H1 (cell line): ENCODE data around the gene PHOSPHO1. TPM values are rescaled to one million over a fixed set of nuclear protein-coding genes. Genes with fewer than 3 reads are reported as not detected.
"Not testable (repeated sequence)": the region's sequence is repeated elsewhere in the genome, so short reads cannot be mapped to it uniquely, and the experiment has no call there.

ENCODE experiments used
- CTCF ChIA-PET: fragments of 300-600 bp; sonication (Branson Sonifier 250); formaldehyde crosslinking; loops from one replicate; lab custom pipeline; 2021; ENCODE audit not compliant: partially characterized antibody; lab: Charles Lee
- POLR2A ChIA-PET: fragments of 300-600 bp; sonication (Branson Sonifier 250); formaldehyde crosslinking; loops from one replicate; lab custom pipeline; 2021; ENCODE audit warnings: inconsistent platforms; ENCODE audit not compliant: partially characterized antibody; lab: Charles Lee
- DNase-seq, 2 experiments: peaks; one replicate each; pipeline versions ENCODE4 v3.0.0 to v3.0.0-alpha.2; 2010 to 2022; ENCODE audit warnings: low spot score in 2 of 2, low read depth in 1 of 2, mixed read lengths in 1 of 2
- FAIRE-seq: peaks from 2 replicates; lab custom pipeline; 2011; peaks lifted over from hg19 to GRCh38; lab: Jason Lieb, UNC
- H2AFZ ChIP-seq: 2 replicates; pipeline ENCODE4 v1.8.1; 2012; ENCODE audit warnings: low read length, inconsistent platforms
- H2AK5ac ChIP-seq: 2 replicates; pipeline ENCODE4 v1.6.1; 2013; ENCODE audit warnings: low read depth, low read length
- H2BK120ac ChIP-seq: replicated peaks from 2 replicates; pipeline ENCODE3; 2013; ENCODE audit warnings: low read depth, low read length, inconsistent platforms
- H2BK12ac ChIP-seq: 2 replicates; pipeline ENCODE4 v1.6.1; 2013; ENCODE audit warnings: low read depth, low read length
- H2BK15ac ChIP-seq: 2 replicates; pipeline ENCODE4 v1.6.1; 2013; ENCODE audit warnings: low read length
- H2BK20ac ChIP-seq: 2 replicates; pipeline ENCODE4 v1.6.1; 2013; ENCODE audit warnings: low read length
- H2BK5ac ChIP-seq: 2 replicates; pipeline ENCODE4 v1.6.1; 2013; ENCODE audit warnings: low read depth, low read length
- H3K14ac ChIP-seq: 2 replicates; pipeline ENCODE4 v1.6.1; 2013; ENCODE audit warnings: inconsistent platforms; ENCODE audit not compliant: insufficient read length
- H3K18ac ChIP-seq: 2 replicates; pipeline ENCODE4 v1.6.1; 2013; ENCODE audit warnings: low read length; ENCODE audit errors: extremely low read depth
- H3K23ac ChIP-seq: 2 replicates; pipeline ENCODE4 v1.6.1; 2013; ENCODE audit warnings: inconsistent platforms; ENCODE audit not compliant: insufficient read length
- H3K23me2 ChIP-seq: 2 replicates; pipeline ENCODE4 v1.6.1; 2013; ENCODE audit warnings: low read depth, low read length
- H3K27ac ChIP-seq: 2 replicates; pipeline ENCODE4 v1.6.1; 2011; ENCODE audit warnings: low read depth, low read length, inconsistent platforms
- H3K27me3 ChIP-seq, 4 experiments: replicated peaks in 1 of 4; 1 replicate in 1 of 4; 2 replicates in 3 of 4; pipeline versions ENCODE4 v1.6.1 to v1.8.1; 2011 to 2013; ENCODE audit warnings: low read length in 3 of 4, mild to moderate bottlenecking in 3 of 4, inconsistent platforms in 2 of 4, mixed read lengths in 2 of 4, moderate library complexity in 1 of 4; ENCODE audit not compliant: control insufficient read depth in 3 of 4, insufficient read depth in 3 of 4; ENCODE audit errors: extremely low read depth in 1 of 4
- H3K36me3 ChIP-seq, 4 experiments: 2 replicates each; pipeline versions ENCODE4 v1.6.1 to v1.8.1; 2011 to 2013; ENCODE audit warnings: mild to moderate bottlenecking in 4 of 4, low read length in 3 of 4, moderate library complexity in 2 of 4, control low read depth in 1 of 4, inconsistent platforms in 1 of 4; ENCODE audit not compliant: insufficient read depth in 4 of 4, control insufficient read depth in 2 of 4
- H3K4ac ChIP-seq: replicated peaks from 2 replicates; pipeline ENCODE3; 2013; ENCODE audit warnings: low read length, low read depth, mixed read lengths, inconsistent platforms; ENCODE audit not compliant: insufficient read length
- H3K4me1 ChIP-seq, 4 experiments: replicated peaks in 1 of 4; 1 replicate in 1 of 4; 2 replicates in 3 of 4; pipeline versions ENCODE4 v1.6.1 to v1.8.1; 2011 to 2013; ENCODE audit warnings: low read length in 3 of 4, inconsistent platforms in 2 of 4, mixed read lengths in 1 of 4; ENCODE audit not compliant: insufficient read depth in 4 of 4, control insufficient read depth in 3 of 4
- H3K4me2 ChIP-seq, 2 experiments: 2 replicates each; pipeline versions ENCODE4 v1.6.1 to v1.8.1; 2011 to 2013; ENCODE audit warnings: low read depth in 2 of 2, low read length in 2 of 2, control low read depth in 1 of 2, inconsistent platforms in 1 of 2, mild to moderate bottlenecking in 1 of 2; ENCODE audit not compliant: insufficient read depth in 1 of 2
- H3K4me3 ChIP-seq, 4 experiments: fragments of 200-600, 300-600 bp in 1 of 4; sonication (generic), shearing (Covaris generic), sonication (Bioruptor Twin) in 1 of 4; 2 replicates each; pipeline versions ENCODE4 v1.5.1 to v1.8.1; 2011 to 2016; ENCODE audit warnings: low read length in 4 of 4, low read depth in 3 of 4, control low read depth in 2 of 4, inconsistent platforms in 2 of 4, mild to moderate bottlenecking in 2 of 4, mixed read lengths in 1 of 4, moderate library complexity in 1 of 4; ENCODE audit not compliant: insufficient read depth in 2 of 4; ENCODE audit errors: extremely low read depth in 1 of 4
- H3K56ac ChIP-seq: replicated peaks from 2 replicates; pipeline ENCODE3; 2013; ENCODE audit warnings: low read depth, mild to moderate bottlenecking, mixed read lengths, low read length, inconsistent platforms; ENCODE audit not compliant: insufficient read length
- H3K79me1 ChIP-seq: 2 replicates; pipeline ENCODE4 v1.6.1; 2013; ENCODE audit warnings: low read depth, low read length, control low read depth
- H3K79me2 ChIP-seq, 2 experiments: 2 replicates each; pipeline versions ENCODE4 v1.6.1 to v1.8.1; 2012 to 2013; ENCODE audit warnings: low read length in 2 of 2, mild to moderate bottlenecking in 2 of 2, inconsistent platforms in 1 of 2; ENCODE audit not compliant: insufficient read depth in 2 of 2, control insufficient read depth in 1 of 2
- H3K9ac ChIP-seq, 4 experiments: replicated peaks in 1 of 4; 1 replicate in 1 of 4; 2 replicates in 3 of 4; pipeline versions ENCODE4 v1.6.1 to v1.8.1; 2011 to 2013; ENCODE audit warnings: low read depth in 3 of 4, low read length in 3 of 4, control low read depth in 2 of 4, mild to moderate bottlenecking in 2 of 4, moderate library complexity in 2 of 4, inconsistent platforms in 1 of 4; ENCODE audit errors: extremely low read depth in 1 of 4
- H3K9me3 ChIP-seq, 2 experiments: 2 replicates each; pipeline versions ENCODE4 v1.6.1 to v1.8.1; 2012 to 2013; ENCODE audit warnings: mild to moderate bottlenecking in 2 of 2, moderate library complexity in 2 of 2, control low read depth in 1 of 2, inconsistent platforms in 1 of 2, low read depth in 1 of 2, low read length in 1 of 2, mixed read lengths in 1 of 2; ENCODE audit not compliant: insufficient read depth in 2 of 2
- H4K20me1 ChIP-seq, 2 experiments: replicated peaks in 1 of 2; 2 replicates each; pipeline versions ENCODE3 to v1.8.1; 2011 to 2013; ENCODE audit warnings: inconsistent platforms in 2 of 2, low read length in 2 of 2, mild to moderate bottlenecking in 1 of 2; ENCODE audit not compliant: insufficient read depth in 2 of 2, control insufficient read depth in 1 of 2
- H4K5ac ChIP-seq: 2 replicates; pipeline ENCODE4 v1.6.1; 2013; ENCODE audit warnings: low read length, low read depth, mixed read lengths, inconsistent platforms; ENCODE audit not compliant: insufficient read length
- H4K8ac ChIP-seq: 2 replicates; pipeline ENCODE4 v1.8.0; 2013; ENCODE audit warnings: mild to moderate bottlenecking, moderate library complexity, low read length, inconsistent platforms; ENCODE audit not compliant: insufficient read depth; ENCODE audit errors: extremely low read depth
- H4K91ac ChIP-seq: replicated peaks from 2 replicates; pipeline ENCODE3; 2013; ENCODE audit warnings: low read length, mixed read lengths, inconsistent platforms; ENCODE audit not compliant: insufficient read length
- WGBS, 2 experiments: shearing (Covaris generic) in 1 of 2; methylation state at CpG; one replicate each; pipeline versions ENCODE4 v1.1.6 to v1.1.7; 2013 to 2015; ENCODE audit warnings: low lambda C conversion rate in 2 of 2, mixed read lengths in 2 of 2, inconsistent platforms in 1 of 2, low coverage in 1 of 2, missing lambda C conversion rate in 1 of 2; ENCODE audit not compliant: insufficient replicate concordance in 2 of 2, insufficient coverage in 1 of 2, insufficient read length in 1 of 2; ENCODE audit errors: extremely low coverage in 1 of 2, missing lambda C conversion rate in 1 of 2; 5-methylcytosine and 5-hydroxymethylcytosine counted together
- polyA plus RNA-seq, 7 experiments: library from polyadenylated mRNA; depleted of rRNA in 3 of 7; stranded (reverse) in 5 of 7; unstranded in 2 of 7; fragments of >200 nt in 5 of 7; fragments of 200-250 nt in 2 of 7; gene quantifications; 1 replicate in 5 of 7; 2 replicates in 1 of 7; 4 replicates in 1 of 7; pipeline versions ENCODE4 v1.2.1 to v1.2.3, GENCODE V29; 2011 to 2013; ENCODE audit warnings: missing spikeins in 2 of 7, mixed read lengths in 2 of 7
- total RNA-seq: library from RNA; stranded (reverse); fragmentation: NEBNext Ultra II Directional; extraction: Animal tissue kit (Norgen Biotek cat#: 25700); gene quantifications from 2 replicates; pipeline ENCODE4 v1.2.1, GENCODE V29; 2021

PHOSPHO1 gene
- total and polyA plus RNA-seq, 2 of the 8 experiments (the other 6 are each of a cell fraction or from before 2014, with no cell fraction given) = 0.34 to 0.45 TPM

DNA sequence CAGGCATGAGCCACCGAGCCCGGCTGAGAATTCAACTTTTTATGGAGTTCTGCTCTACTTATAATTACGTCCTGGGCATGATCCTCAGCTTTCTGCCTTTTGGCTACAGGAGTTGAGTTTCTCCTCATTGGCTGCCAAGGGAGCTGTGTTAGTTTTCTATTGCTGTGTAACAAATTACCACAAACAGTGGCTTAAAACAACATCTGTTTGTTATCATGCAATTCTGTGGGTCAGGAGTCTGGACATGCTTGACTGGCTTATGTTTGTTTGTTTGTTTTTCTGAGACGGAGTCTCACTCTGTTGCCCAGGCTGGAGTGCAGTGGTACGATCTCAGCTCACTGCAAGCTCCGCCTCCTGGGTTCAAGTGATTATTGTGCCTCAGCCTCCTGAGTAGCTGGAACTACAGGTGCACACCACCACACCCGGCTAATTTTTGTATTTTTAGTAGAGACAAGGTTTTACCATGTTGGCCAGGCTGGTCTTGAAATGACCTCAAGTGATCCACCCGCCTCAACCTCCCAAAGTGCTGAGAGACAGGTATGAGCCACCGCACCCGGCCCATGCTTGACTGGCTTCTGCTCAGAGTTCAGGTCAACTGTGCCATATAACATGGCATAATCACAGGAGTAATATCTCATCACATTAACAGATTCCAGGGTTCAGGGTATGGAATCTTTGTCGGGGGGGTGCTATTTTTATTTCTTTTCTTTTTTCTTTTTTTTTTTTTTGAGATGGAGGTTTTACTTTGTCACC is 48.9 kb upstream of the PHOSPHO1 start:
- H2BK15ac ChIP-seq, H3K4me2 ChIP-seq, H3K9me3 ChIP-seq, H3K27ac ChIP-seq, H3K23me2 ChIP-seq, H3K79me1 ChIP-seq, H3K27me3 ChIP-seq, H3K36me3 ChIP-seq, H3K4me1 ChIP-seq, H3K79me2 ChIP-seq, H4K5ac ChIP-seq, H3K4ac ChIP-seq, H4K20me1 ChIP-seq, H3K56ac ChIP-seq, H2BK20ac ChIP-seq, DNase-seq, H2BK5ac ChIP-seq, H3K18ac ChIP-seq, H4K91ac ChIP-seq, H3K9ac ChIP-seq, H3K4me3 ChIP-seq, H4K8ac ChIP-seq, H3K23ac ChIP-seq, H3K14ac ChIP-seq, POLR2A ChIA-PET, H2BK12ac ChIP-seq, H2AK5ac ChIP-seq, H2BK120ac ChIP-seq, H2AFZ ChIP-seq, FAIRE-seq: not testable (repeated sequence)
- CTCF ChIA-PET = interaction anchor here (0.6 to 7.6 kb wide), 6 partner anchors 11 to 418 kb away, joined by 3 to 59 read pairs (median 4); no protein-coding TSS in a partner anchor
- WGBS, 2 experiments = 81% methylated on average over 11 of the region's 11 CpGs; no CpG with 5 or more reads in 1 of the 2 experiments
